ENCODE results near the gene SPAG7. TPM values are rescaled to one million over a fixed set of nuclear protein-coding genes. Genes with fewer than 3 reads are reported as not detected.

Gene SPAG7
- total RNA-seq, 1 experiment from 2014 or later: 49.9 TPM

DNA sequence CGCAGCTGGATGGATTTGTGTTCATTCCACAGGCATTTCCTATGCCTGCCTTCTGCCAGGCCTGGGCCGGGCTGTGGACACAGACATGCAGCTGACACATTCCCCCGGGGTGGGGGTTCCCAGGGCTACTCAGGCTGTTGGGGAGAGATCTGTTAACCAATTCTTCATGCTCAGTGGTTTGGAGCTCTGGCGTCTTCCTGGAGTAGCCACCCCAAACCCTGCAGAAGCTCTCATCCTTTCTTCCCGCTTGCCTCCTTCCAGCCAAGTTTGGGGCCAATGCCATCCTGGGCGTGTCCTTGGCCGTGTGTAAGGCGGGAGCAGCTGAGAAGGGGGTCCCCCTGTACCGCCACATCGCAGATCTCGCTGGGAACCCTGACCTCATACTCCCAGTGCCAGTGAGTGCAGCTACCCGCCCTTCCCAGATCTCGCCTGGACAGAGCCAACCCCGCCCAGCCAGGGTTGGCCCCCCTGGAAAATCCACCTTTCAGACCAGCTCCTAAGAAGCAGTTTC lies 14.1 kb downstream of the SPAG7 start (continued):
- TF ChIP-seq, protein P1, sequence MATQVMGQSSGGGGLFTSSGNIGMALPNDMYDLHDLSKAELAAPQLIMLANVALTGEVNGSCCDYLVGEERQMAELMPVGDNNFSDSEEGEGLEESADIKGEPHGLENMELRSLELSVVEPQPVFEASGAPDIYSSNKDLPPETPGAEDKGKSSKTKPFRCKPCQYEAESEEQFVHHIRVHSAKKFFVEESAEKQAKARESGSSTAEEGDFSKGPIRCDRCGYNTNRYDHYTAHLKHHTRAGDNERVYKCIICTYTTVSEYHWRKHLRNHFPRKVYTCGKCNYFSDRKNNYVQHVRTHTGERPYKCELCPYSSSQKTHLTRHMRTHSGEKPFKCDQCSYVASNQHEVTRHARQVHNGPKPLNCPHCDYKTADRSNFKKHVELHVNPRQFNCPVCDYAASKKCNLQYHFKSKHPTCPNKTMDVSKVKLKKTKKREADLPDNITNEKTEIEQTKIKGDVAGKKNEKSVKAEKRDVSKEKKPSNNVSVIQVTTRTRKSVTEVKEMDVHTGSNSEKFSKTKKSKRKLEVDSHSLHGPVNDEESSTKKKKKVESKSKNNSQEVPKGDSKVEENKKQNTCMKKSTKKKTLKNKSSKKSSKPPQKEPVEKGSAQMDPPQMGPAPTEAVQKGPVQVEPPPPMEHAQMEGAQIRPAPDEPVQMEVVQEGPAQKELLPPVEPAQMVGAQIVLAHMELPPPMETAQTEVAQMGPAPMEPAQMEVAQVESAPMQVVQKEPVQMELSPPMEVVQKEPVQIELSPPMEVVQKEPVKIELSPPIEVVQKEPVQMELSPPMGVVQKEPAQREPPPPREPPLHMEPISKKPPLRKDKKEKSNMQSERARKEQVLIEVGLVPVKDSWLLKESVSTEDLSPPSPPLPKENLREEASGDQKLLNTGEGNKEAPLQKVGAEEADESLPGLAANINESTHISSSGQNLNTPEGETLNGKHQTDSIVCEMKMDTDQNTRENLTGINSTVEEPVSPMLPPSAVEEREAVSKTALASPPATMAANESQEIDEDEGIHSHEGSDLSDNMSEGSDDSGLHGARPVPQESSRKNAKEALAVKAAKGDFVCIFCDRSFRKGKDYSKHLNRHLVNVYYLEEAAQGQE (IDR thresholded peaks at IDR 0.05; ENCODE audit: low read depth): no peak

DNA sequence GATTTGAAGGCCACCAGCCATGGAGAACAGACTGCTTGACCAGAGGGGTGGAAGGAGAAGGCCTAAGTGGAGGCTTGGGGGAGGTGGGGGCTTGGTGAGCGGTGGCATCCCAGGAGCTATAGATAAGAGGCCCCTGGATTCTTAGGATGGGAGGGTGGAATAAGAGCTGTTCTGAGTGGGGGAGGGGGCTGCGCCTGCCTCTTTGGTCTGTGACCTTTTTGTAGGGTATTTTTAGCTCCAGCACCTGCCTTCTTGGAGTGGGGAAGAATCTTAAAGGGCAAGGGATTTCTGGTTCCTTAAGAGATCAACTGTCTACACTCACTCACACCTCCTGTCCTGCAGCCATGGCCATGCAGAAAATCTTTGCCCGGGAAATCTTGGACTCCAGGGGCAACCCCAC lies 16.1 kb downstream of the SPAG7 start:
- Histone ChIP-seq H3K4me3 (replicated peaks in 1 of 2; ENCODE audit: low read depth in 1 of 2, low read length in 2 of 2) (peak overlapping the region in 1 of 2 experiments; percentile 96; a peak in 2 of 4 replicates), H3K4me1 (ENCODE audit: control insufficient read depth in 1 of 2, insufficient read depth in 2 of 2, low read length in 2 of 2) (peaks cover 17 to 50% of the 10 kb centered on the region in 2 experiments), H3K9ac (ENCODE audit: low read length) (peak overlapping the region; percentile 97), H3K4me2 (ENCODE audit: low read length) (peak overlapping the region; percentile 100), H3K36me3 (ENCODE audit: control insufficient read depth in 1 of 2, insufficient read depth in 2 of 2, low read length in 2 of 2) (peaks cover 0 to 10% of the 10 kb centered on the region in 2 experiments; a peak in 1 of 4 replicates), H3K9me3 (ENCODE audit: control insufficient read depth in 1 of 2, insufficient read depth in 1 of 2, low read depth in 1 of 2, low read length in 2 of 2) (no peaks in the 10 kb centered on the region), H3K27ac (ENCODE audit: low read depth, low read length) (peak overlapping the region; percentile 99), H4K20me1 (ENCODE audit: insufficient read depth) (peaks cover 7% of the 10 kb centered on the region; the same call in 1 of the 2 replicates), H3K79me2 (ENCODE audit: insufficient read depth, low read length) (peaks cover 31% of the 10 kb centered on the region), H2AFZ (ENCODE audit: low read depth, low read length, poor library complexity, severe bottlenecking) (no peak overlapping the region), H3K9me2 (ENCODE audit: insufficient read depth) (no peaks in the 10 kb centered on the region), H3K27me3 (ENCODE audit: insufficient read depth, low read length) (no peaks in the 10 kb centered on the region)
- ChIA-PET POLR2A (interaction anchor here (1.7 to 3.0 kb wide), 2 partner anchors 11 to 16 kb away, joined by 8 to 22 read pairs; partner anchors contain the start of genes RNF167, SLC25A11 and SPAG7), RAD21 (ENCODE audit: low non-redundant PET in 1 of 2, low total read pairs in 2 of 2, uncharacterized antibody in 2 of 2, unreplicated experiment in 2 of 2) (no interaction called here), CTCF (no interaction called here)
- no peak for DNase-seq (ENCODE audit: low read depth, low spot score)
- TF ChIP-seq, protein P2, sequence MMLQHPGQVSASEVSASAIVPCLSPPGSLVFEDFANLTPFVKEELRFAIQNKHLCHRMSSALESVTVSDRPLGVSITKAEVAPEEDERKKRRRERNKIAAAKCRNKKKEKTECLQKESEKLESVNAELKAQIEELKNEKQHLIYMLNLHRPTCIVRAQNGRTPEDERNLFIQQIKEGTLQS (IDR thresholded peaks at IDR 0.05): no peak
- TF ChIP-seq SIN3A (IDR thresholded peaks at IDR 0.05; ENCODE audit: low read depth): no peak
- no peak for TF ChIP-seq JUND (IDR thresholded peaks at IDR 0.05)
- TF ChIP-seq EZH2 (IDR thresholded peaks at IDR 0.05): no peak
- TF ChIP-seq, protein P3, sequence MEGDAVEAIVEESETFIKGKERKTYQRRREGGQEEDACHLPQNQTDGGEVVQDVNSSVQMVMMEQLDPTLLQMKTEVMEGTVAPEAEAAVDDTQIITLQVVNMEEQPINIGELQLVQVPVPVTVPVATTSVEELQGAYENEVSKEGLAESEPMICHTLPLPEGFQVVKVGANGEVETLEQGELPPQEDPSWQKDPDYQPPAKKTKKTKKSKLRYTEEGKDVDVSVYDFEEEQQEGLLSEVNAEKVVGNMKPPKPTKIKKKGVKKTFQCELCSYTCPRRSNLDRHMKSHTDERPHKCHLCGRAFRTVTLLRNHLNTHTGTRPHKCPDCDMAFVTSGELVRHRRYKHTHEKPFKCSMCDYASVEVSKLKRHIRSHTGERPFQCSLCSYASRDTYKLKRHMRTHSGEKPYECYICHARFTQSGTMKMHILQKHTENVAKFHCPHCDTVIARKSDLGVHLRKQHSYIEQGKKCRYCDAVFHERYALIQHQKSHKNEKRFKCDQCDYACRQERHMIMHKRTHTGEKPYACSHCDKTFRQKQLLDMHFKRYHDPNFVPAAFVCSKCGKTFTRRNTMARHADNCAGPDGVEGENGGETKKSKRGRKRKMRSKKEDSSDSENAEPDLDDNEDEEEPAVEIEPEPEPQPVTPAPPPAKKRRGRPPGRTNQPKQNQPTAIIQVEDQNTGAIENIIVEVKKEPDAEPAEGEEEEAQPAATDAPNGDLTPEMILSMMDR (IDR thresholded peaks at IDR 0.05 in 2 of 3, conservative IDR thresholded peaks at IDR 0.05 in 1 of 3; ENCODE audit: borderline replicate concordance in 1 of 3, insufficient read depth in 1 of 3, low read depth in 2 of 3, low read length in 2 of 3): no peak
- intact Hi-C loops (cut with micrococcal nuclease): no loop called here
- no peak for ATAC-seq
- no TSS peak for BruUV-seq (replicated peaks)

Measured in HCT116 (cell line).